Stimulated activated CD4-positive, alpha-beta T cell treated with anti-CD3 and anti-CD28 coated beads, TNF-alpha, amount 100 ng/mL, for 24 hours (primary cell): ENCODE results near the gene MYO16.
"Not testable (repeated sequence)": the region's sequence is repeated elsewhere in the genome, so short reads cannot be mapped to it uniquely, and the experiment has no call there.

Experiments
- DNase-seq, 3 experiments: peaks; one replicate each; pipeline ENCODE4 v3.0.0-alpha.2; 2020; ENCODE audit warnings: low read depth in 3 of 3

Gene MYO16

GRCh38 chr13:109192306-109192705 is 562.9 kb downstream of the MYO16 start:
- no peak for DNase-seq

GRCh38 chr13:109196948-109197347 is 567.5 kb downstream of the MYO16 start:
- DNase-seq: no peak

- no peak for DNase-seq
These were observed 569.2 kb downstream of the MYO16 start for GRCh38 chr13:109198585-109198984.

GRCh38 chr13:109199280-109199679 is 569.9 kb downstream of the MYO16 start:
- DNase-seq: no peak

- no peak for DNase-seq
These were observed 571.1 kb downstream of the MYO16 start for GRCh38 chr13:109200556-109200955.

GRCh38 chr13:109203587-109203986 is 574.2 kb downstream of the MYO16 start:
- DNase-seq: no peak

GRCh38 chr13:109204252-109204651 is 574.8 kb downstream of the MYO16 start:
- no peak for DNase-seq

GRCh38 chr13:109204657-109205056 is 575.2 kb downstream of the MYO16 start:
- no peak for DNase-seq

GRCh38 chr13:109205315-109205714 is 575.9 kb downstream of the MYO16 start:
- no peak for DNase-seq

GRCh38 chr13:109206616-109207015 is 577.2 kb downstream of the MYO16 start:
- DNase-seq: no peak

- no peak for DNase-seq
These were observed 578.2 kb downstream of the MYO16 start for GRCh38 chr13:109207622-109208021.

GRCh38 chr13:109208522-109208921 is 579.1 kb downstream of the MYO16 start:
- DNase-seq: no peak

GRCh38 chr13:109209526-109209925 is 580.1 kb downstream of the MYO16 start:
- DNase-seq: no peak

- no peak for DNase-seq
These were observed 582.2 kb downstream of the MYO16 start for GRCh38 chr13:109211616-109212015.

GRCh38 chr13:109212650-109213049 is 583.2 kb downstream of the MYO16 start:
- no peak for DNase-seq

GRCh38 chr13:109213714-109214113 is 584.3 kb downstream of the MYO16 start:
- no peak for DNase-seq

- DNase-seq: no peak
These were observed 585.0 kb downstream of the MYO16 start for GRCh38 chr13:109214393-109214792.

GRCh38 chr13:109215377-109215776 is 586.0 kb downstream of the MYO16 start:
- DNase-seq: no peak

GRCh38 chr13:109217510-109217909 is 588.1 kb downstream of the MYO16 start:
- not testable (repeated sequence) for DNase-seq

GRCh38 chr13:109220631-109221030 is 591.2 kb downstream of the MYO16 start:
- no peak for DNase-seq

GRCh38 chr13:109224033-109224432 is 594.6 kb downstream of the MYO16 start:
- DNase-seq: no peak

GRCh38 chr13:109226631-109227030 is 597.2 kb downstream of the MYO16 start:
- no peak for DNase-seq

- no peak for DNase-seq
These were observed 598.0 kb downstream of the MYO16 start for GRCh38 chr13:109227344-109227940.

- DNase-seq: no peak
These were observed 598.8 kb downstream of the MYO16 start for GRCh38 chr13:109228211-109228610.
